ENCODE results near the gene LOXL4.

- TF ChIP-seq CTCF (IDR thresholded peaks at IDR 0.05; ENCODE audit: borderline replicate concordance, extremely low read depth, low read length, poor library complexity, severe bottlenecking) (no peak), EZH2 (IDR thresholded peaks at IDR 0.05; ENCODE audit: borderline replicate concordance, low read depth, low read length, severe bottlenecking) (no peak)
These were observed 48.2 kb upstream of the LOXL4 start for GRCh38 chr10:98316170-98316569.

Data from DND-41 (cell line).